SK-N-MC (cell line): Measurements from ENCODE around the gene PACSIN2.

Source experiments
- DNase-seq: peaks from one replicate; pipeline ENCODE4 v3.0.0-alpha.2; 2011; ENCODE audit warnings: low read depth, low spot score
- H3K27ac ChIP-seq: fragments of 200-600 bp; sonication (generic); 2 replicates; pipeline ENCODE4 v1.5.1; 2016; ENCODE audit warnings: mixed run types
- H3K36me3 ChIP-seq: fragments of 200-600 bp; sonication (generic); 2 replicates; pipeline ENCODE4 v1.6.1; 2017; ENCODE audit warnings: antibody characterized with exemption, low read length, mixed read lengths; ENCODE audit not compliant: insufficient read depth
- H3K4me3 ChIP-seq: fragments of 200-600 bp; sonication (generic); 2 replicates; pipeline ENCODE4 v1.5.1; 2016
- H3K9ac ChIP-seq: fragments of 200-600 bp; sonication (generic); 2 replicates; pipeline ENCODE4 v1.8.0; 2017; ENCODE audit warnings: mixed run types, mixed read lengths; ENCODE audit not compliant: insufficient read length
- H3K9me3 ChIP-seq: fragments of 200-600 bp; sonication (generic); 2 replicates; pipeline ENCODE4 v1.6.1; 2017; ENCODE audit warnings: low read depth, mild to moderate bottlenecking, antibody characterized with exemption, low read length, moderate library complexity, mixed read lengths
- EZH2 ChIP-seq: fragments of 200-600 bp; sonication (generic); IDR thresholded peaks from one replicate; pipeline ENCODE4 v1.6.1; 2017; ENCODE audit warnings: antibody characterized with exemption
- FOXP2 ChIP-seq: optimal IDR thresholded peaks from 2 replicates; pipeline ENCODE3; 2011; ENCODE audit warnings: mild to moderate bottlenecking, moderate library complexity; ENCODE audit not compliant: insufficient read depth; ENCODE audit errors: extremely low read length, control extremely low read depth
- POLR2AphosphoS5 ChIP-seq: IDR thresholded peaks from 2 replicates; pipeline ENCODE4 v1.6.1; 2012; ENCODE audit warnings: mild to moderate bottlenecking, low read depth, low read length, borderline replicate concordance

The PACSIN2 gene

DNA sequence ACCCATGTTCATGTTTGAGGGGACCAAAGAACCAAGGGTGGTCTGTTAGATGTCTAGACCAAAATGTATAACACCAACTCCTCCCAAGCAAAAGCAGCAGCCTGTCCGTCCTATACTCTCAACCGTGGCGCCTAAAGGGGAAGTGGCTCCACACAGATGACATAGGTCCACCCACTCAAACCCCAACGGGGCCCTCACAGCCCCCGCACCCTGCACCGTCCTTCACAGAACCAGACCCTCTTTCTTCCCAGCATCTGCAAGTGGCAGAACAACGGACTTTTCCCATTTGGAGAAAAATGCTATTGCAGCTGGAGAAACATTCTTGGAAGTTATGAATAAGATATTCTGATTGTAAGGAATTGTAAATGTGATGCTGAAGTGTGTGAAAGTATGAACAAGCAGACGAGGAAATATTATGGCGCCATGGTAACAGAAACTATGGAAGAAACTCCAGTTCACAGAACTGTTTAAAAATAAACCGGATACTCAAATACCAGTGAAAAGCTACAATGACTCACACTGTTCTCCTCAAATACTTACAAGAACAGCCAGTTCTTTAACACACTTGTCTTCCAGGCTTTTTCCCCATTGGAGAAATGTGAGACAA, 81.4 kb downstream of the PACSIN2 start:
- no peak overlapping the region for H3K27ac ChIP-seq
- H3K9ac ChIP-seq = no peak overlapping the region
- DNase-seq = no peak
- TF ChIP-seq POLR2AphosphoS5 = no peak
- no peak for TF ChIP-seq FOXP2
- no peak for TF ChIP-seq EZH2
- no peaks in the 10 kb centered on the region for H3K36me3 ChIP-seq
- H3K4me3 ChIP-seq = no peak overlapping the region
- H3K9me3 ChIP-seq = no peaks in the 10 kb centered on the region

DNA sequence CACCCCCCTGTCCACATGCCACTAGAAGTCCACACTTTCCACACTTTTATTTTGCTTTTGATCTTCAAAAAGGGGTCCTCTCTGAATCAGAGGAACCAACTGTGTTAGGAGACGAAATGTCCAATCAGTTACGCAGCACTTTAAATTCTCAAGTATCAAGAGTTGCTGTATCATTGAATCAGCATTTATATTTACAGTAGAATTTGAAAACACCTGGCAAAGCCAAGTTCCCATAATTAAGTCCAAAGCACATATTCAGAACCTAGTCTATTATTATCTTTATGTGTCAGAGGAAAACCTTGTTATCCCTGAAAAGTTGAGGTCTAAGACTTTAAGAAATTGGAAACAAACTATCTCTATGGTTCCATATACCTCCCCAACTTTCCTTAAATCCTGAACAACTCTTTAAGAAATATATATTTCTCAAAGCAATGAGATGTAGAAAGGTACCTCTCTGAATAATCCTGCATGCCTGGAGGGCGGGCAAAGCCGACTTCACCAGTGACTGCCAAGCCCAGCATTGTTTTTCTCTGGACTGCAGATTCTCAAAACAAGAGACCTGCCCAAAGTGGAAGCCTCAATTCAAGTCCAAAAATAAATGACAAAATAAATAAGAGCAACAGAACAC, 82.0 kb downstream of the PACSIN2 start:
- Histone ChIP-seq H3K4me3 (no peak overlapping the region), H3K36me3 (no peaks in the 10 kb centered on the region), H3K27ac (no peak overlapping the region), H3K9me3 (no peaks in the 10 kb centered on the region), H3K9ac (no peak overlapping the region)
- no peak for DNase-seq
- no peak for TF ChIP-seq POLR2AphosphoS5

DNA sequence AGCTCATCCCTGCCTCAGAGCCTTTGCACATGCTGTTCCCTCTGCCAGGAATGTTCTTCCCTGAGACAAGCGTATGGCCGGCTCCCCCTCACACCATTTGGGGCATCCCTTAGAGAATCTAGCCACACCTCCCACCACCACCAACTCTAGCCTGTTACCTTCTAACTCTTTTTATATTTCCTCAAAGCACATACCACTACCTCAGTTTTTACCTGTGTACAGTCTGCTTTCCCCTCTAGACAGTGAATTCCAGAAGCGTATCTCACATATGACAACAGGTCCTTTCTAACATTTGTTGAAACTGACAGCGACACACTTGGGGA, 82.8 kb downstream of the PACSIN2 start:
- Histone ChIP-seq H3K4me3 (no peak overlapping the region), H3K36me3 (no peaks in the 10 kb centered on the region), H3K27ac (no peak overlapping the region), H3K9ac (no peak overlapping the region), H3K9me3 (no peaks in the 10 kb centered on the region)
- DNase-seq = no peak
- no peak for TF ChIP-seq POLR2AphosphoS5
- no peak for TF ChIP-seq FOXP2
- no peak for TF ChIP-seq EZH2

DNA sequence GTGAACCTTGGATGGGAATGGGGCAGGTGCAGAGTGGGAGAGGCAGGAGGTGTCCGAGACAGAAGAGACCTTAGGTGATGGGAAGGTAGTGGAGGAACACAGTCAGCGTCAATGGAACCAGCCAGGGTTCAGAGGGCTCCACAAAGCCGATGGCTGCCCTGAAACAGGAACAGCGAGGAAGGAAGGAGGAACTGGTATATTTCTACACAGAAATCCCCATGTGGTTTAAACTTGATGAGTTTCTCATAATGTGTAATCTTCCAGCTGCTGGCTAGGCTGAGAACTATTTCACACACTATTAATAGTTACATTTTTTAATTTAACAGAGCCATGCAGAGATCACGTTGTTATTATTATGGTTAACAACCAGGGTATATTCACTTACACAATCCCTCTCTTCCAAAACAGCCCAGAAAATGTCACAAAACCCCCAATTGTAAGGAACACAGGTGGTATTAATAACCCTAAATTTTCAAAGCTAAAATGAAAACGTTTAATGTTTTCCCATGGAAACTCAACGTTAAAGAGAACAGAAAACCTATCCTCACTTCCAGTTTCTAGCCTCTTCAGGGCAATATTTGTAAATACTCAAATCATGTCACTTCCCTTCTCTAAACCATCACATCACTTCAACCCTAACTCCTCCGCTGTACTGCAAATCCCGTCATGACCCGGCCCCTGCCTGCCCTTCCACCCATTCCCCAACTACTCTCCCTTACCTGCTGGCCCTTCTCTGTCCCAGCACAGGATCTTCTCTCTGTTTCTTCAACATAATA, 83.3 kb downstream of the PACSIN2 start:
- Histone ChIP-seq H3K36me3 (no peaks in the 10 kb centered on the region), H3K27ac (no peak overlapping the region), H3K9ac (no peak overlapping the region), H3K9me3 (no peaks in the 10 kb centered on the region), H3K4me3 (no peak overlapping the region)
- DNase-seq = no peak
- no peak for TF ChIP-seq FOXP2
- no peak for TF ChIP-seq POLR2AphosphoS5
- TF ChIP-seq EZH2 = no peak

DNA sequence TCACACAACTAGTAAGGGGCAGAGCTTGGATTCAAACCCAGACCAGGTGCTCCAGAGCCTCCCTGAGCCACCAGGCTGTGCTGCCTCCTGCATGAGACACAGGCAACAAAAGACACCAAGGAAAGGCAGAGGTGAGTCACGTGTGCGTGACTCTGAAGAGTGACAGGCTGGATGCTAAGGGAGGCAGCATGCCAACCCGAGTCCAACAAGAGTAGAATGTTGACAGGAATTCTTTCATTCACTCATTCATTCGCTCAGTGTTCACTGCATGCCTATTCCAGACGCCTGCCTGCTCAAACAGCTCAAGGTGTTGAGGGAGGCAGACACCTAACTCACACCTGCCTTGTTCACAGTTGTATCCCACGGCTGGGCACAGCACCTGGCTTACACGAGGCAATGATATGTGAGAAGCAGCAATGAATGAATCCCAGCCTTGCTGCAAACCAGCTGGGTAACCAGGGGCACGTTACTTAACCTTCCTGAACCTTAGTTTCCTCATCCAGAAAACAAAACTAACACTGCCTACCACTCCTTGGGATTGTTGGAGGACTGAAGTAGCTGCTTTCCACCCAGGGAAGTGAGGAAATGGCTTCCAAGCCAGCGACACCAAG, 84.0 kb downstream of the PACSIN2 start:
- no peak for TF ChIP-seq POLR2AphosphoS5
- no peak for TF ChIP-seq FOXP2
- no peak for TF ChIP-seq EZH2
- H3K36me3 ChIP-seq = no peaks in the 10 kb centered on the region
- no peak overlapping the region for H3K27ac ChIP-seq
- no peak overlapping the region for H3K9ac ChIP-seq
- H3K4me3 ChIP-seq = no peak overlapping the region
- no peaks in the 10 kb centered on the region for H3K9me3 ChIP-seq
- no peak for DNase-seq

DNA sequence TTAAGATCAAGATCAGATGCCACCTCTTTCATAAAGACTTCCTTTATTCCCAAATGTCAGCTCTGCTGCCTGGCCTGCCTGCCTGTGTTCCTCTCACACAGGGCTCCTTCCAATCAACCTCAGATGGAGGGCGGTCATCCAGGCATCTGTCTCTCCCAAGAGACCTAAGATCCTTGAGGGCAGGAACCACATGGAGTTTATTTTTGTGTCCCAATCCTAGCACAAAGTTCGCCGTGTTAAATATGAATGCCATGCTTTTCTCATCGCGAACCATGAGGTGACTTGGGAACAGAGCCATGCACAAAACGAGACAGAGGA, 85.2 kb downstream of the PACSIN2 start:
- Histone ChIP-seq H3K36me3 (no peaks in the 10 kb centered on the region), H3K27ac (no peak overlapping the region), H3K4me3 (no peak overlapping the region), H3K9ac (no peak overlapping the region), H3K9me3 (no peaks in the 10 kb centered on the region)
- DNase-seq = no peak
- TF ChIP-seq POLR2AphosphoS5 = no peak
- TF ChIP-seq FOXP2 = no peak
- TF ChIP-seq EZH2 = no peak

DNA sequence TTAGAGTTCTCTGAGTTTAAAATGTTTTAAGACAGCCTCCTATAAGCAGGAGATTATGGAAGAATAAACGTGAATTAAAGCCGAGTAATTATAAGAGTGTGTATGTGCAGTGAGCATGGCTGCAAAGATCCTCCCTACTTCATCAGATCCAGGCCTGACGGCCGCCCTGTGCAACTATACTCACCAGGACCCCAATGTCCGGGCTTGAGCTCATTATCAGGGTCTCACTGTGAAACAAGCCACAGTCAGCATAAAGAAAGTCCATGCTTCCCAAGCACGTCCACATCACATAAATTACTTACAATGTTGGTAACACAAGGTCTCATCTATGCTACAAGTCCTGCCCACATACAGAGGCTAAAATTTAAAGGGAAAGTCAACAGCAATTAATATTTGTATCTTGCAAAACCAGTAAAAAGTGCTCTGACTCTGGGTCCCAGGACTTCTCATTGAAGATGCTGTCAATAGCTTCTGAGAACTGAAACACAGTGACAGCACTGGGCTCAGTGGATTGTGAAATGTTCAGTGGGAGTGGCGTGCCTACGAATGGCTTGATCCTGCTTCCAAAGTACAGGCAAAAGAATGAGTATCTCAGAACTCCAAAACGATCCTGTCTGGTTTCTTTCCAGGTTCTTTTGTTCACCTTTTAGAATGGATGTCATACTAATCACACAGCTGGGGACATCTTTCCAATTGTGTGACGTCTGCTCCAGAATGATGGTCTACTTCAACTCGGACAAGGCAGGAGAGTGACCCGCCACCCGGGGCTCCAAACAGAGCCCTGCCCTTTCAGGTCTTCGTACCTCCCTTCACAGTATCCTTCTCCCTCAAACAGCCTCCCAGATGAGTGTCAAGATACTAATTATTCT, 85.7 kb downstream of the PACSIN2 start:
- Histone ChIP-seq H3K9ac (no peak overlapping the region), H3K36me3 (no peaks in the 10 kb centered on the region), H3K9me3 (no peaks in the 10 kb centered on the region), H3K27ac (no peak overlapping the region), H3K4me3 (no peak overlapping the region)
- no peak for TF ChIP-seq FOXP2
- TF ChIP-seq EZH2 = no peak
- TF ChIP-seq POLR2AphosphoS5 = no peak
- DNase-seq = no peak

DNA sequence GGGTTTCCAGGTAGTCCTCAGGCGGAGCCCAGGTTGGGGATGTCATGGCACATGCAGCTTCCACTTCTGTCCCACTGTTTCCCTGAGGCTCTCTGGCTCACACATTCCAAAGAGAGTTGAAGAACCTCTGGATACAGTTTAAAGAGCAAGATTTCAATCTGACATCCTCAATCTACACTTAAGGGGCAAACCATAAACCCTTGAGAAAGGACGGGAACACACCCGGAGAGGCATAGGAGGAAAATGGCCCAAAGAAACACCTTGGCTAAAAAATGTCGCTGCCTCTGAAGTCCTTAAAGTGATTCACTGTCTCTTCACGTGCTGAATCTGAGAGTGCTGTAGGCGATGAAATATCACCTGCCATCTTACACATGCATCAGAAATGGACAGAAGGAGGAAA, 87.0 kb downstream of the PACSIN2 start:
- no peak overlapping the region for H3K9ac ChIP-seq
- H3K9me3 ChIP-seq = no peaks in the 10 kb centered on the region
- no peak for DNase-seq
- no peak for TF ChIP-seq EZH2
- H3K4me3 ChIP-seq = no peak overlapping the region
- H3K27ac ChIP-seq = no peak overlapping the region
- no peaks in the 10 kb centered on the region for H3K36me3 ChIP-seq
